ENCODE results near the gene HEPN1.
A peak's percentile ranks its signal among the peaks of the same experiment; 100 is the strongest.

Gene HEPN1

DNA sequence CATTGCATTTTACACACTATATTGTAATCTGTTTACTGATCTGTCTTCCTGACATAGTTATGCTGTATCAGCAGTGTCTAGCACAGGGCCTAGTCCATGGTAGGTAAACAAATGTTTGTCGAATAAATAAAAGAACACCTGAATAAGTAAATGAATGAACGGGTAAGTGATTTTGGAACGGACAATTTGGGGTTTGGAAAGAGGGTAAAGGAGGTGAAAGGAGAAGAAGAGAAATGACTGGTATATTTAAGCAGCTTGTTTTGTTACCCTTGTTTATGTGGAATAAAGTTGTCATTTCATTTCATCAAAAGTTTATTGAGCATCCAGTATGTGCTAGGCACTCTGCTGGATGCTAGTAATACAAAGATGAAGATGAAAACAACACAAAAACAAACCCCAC, at the start of gene HEPN1:
TSS of gene HEPN1 (plus strand) at position 301 of the 400 bp plus-strand sequence.
- DNase-seq (ENCODE audit: low read depth), result no peak

DNA sequence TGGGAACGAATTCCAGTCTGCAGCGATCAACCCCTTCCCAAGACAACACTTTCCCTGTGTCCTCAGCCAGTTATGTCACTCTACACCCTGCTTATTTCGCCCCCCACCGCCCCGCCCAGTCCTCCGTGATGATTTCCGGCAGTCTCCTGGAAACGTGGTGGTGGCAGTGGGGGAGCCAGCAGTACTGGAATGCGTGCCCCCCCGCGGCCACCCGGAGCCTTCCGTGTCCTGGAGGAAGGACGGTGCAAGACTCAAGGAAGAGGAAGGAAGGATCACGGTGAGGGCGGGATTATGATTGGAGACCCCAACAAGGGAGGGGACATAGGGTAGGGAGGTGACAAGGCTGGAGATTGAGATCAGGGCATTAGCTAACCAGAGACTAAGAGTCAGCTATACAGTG, 49.7 kb upstream of the HEPN1 start:
- DNase-seq (ENCODE audit: low read depth), result no peak

DNA sequence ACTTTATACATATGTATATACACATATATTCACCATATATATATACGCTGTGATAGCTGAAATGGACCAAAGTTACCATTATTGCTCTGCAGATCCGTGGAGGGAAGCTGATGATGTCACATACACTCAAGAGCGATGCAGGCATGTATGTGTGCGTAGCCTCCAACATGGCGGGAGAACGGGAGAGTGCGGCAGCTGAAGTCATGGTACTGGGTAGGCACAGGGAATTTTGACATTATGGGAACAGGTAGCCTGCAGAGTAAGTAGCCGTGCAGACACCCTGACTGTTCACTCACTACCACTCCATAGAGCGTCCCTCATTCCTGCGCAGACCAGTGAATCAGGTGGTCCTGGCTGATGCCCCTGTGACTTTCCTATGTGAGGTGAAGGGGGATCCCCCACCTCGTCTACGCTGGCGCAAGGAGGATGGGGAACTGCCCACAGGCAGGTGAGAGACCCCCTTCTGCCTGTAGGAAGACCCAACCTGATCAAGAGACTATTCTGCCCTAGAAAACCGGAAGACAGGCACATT, 49.1 kb upstream of the HEPN1 start:
- no peak for DNase-seq (ENCODE audit: low read depth)

DNA sequence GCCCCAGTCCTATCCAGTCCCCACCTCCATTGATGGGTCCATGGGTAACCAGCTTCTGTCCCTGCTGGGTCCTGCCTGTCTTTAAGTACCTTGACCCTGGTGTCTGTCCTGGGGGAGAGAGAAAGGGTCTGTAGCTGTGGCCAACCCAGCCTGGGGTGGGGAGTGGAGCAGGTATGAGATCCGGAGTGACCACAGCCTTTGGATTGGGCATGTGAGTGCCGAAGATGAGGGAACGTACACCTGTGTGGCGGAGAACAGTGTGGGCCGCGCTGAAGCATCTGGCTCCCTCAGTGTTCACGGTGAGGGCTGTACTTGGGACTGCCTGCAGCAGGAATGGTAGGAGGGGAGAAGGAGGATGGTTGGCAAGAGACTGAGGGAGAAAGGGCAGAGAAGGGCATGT, 48.6 kb upstream of the HEPN1 start:
- DNase-seq (ENCODE audit: low read depth), result no peak

DNA sequence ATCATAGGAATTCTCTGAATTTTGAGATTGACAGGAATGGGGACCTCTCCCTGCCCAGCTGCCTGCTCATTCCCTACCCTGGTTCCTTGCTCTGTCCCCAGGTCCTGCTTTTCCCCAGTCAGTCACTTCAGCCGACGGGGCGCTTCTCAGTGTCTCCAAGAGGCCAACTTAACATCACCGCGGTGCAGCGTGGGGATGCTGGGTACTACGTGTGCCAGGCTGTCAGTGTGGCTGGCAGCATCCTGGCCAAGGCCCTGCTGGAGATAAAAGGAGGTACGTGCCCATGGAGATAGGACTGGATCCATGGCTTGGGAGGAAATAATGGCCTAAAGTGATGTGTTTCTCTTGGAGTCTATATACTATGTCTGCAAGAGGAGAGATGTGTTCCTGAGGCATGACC, 46.8 kb upstream of the HEPN1 start:
- no peak for DNase-seq (ENCODE audit: low read depth)

DNA sequence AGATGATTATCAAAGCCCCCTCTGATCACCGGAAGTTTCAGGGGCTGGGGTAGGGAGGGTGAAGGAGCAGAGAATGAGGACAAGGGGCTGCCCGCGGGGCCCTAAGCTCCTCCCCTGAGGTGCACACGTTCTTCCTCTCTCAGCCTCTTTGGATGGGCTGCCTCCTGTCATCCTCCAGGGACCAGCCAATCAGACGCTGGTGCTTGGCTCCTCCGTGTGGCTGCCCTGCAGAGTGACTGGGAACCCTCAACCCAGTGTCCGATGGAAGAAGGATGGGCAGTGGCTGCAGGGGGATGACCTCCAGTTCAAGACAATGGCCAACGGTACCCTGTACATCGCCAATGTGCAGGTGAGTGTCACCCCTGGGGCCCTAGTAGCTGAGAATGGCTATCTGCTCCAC, 46.3 kb upstream of the HEPN1 start:
- DNase-seq (ENCODE audit: low read depth), result no peak

DNA sequence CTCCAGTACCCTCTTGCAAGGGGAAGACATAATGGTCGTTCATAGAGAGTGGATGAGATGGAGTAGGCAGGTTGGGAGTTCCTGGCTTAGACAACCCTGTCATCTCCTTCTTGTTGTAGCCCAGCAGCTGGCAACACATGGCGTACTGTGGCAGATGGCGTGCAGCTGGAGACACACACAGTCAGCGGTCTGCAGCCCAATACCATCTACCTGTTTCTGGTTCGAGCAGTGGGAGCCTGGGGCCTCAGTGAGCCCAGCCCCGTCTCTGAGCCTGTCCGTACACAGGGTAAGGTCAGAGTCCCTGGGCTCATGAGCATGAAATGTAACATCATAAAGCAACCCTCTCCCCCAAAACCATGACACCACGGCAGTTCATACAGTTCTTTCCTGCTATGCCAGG, 45.1 kb upstream of the HEPN1 start:
- no peak for DNase-seq (ENCODE audit: low read depth)

DNA sequence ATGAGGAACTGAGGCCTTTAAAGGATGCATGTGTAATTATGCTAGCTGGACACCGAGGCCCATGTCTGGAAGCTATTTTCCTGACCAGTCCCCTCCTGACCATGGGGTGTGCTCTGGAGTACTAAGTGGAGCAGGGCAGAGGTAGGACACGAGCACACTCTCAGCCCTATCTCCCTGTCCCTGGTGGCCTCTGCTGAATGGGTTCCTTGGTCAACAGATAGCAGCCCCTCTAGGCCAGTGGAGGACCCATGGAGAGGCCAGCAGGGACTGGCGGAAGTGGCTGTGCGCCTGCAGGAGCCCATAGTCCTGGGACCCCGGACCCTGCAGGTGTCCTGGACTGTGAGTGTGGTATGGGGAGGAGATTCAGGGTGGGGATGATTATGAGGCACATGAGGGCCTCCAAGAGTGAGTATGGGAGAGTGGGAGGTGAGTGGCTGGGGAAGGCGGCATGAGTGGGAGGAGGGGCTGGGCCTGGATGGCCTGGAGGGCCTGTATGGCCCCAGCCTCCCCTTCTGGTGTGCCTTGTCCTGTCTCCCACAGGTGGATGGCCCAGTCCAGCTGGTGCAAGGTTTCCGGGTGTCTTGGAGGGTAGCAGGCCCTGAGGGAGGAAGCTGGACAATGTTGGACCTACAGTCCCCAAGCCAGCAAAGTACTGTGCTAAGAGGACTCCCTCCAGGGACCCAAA, 44.3 kb upstream of the HEPN1 start:
- DNase-seq (ENCODE audit: low read depth), result no peak

DNA sequence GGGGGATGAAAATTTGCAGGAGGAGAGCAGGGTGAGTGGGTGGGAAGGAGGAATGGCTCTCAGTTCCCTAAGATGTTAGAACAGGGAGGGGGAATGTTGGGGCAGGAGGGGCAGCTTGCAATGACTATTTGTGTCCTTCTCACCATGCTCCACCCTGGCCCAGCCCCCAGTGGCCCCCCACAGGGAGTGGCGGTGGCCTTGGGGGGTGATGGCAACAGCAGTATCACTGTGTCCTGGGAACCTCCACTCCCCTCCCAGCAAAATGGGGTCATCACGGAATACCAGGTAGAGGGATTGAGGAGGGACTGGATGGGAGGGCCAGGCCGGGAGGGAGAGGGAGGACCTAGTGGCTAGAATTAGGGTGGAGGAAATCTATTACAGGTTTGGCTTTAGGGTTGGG, 43.6 kb upstream of the HEPN1 start:
- no peak for DNase-seq (ENCODE audit: low read depth)

DNA sequence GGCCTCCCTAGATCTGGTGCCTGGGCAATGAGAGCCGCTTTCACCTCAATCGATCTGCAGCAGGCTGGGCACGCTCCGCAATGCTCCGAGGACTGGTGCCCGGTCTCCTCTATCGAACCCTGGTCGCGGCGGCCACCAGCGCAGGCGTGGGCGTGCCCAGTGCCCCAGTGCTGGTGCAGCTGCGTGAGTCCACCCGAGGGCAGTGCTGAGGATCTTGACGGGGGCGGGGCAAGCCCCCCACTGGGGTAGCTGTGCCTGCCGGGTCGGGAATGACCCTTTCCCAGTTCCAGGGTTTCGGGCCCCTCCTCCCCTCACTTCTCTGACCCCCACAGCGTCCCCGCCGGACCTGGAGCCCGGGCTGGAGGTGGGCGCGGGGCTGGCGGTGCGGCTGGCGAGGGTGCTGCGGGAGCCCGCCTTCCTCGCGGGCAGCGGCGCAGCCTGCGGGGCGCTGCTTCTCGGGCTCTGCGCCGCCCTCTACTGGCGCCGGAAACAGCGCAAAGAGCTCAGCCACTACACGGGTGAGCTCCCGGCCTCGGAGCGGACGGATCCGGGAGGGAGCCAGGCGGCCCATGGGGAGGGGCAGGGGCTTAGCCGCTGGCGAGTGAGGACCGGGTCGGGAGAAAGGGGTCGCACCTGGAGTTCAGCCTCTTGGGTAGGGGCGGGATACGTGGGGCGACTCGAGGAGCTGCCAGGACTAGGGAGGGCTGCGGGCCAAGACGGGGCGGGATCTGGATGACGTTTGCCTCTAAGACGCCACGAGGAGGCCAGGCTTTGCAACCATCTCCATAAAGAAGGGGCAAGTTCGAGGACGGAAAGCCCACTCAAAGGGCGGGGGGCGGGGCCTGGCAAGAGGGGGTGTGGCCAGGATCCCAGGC, 42.9 kb upstream of the HEPN1 start:
- peak; percentile 91 for DNase-seq (ENCODE audit: low read depth)

DNA sequence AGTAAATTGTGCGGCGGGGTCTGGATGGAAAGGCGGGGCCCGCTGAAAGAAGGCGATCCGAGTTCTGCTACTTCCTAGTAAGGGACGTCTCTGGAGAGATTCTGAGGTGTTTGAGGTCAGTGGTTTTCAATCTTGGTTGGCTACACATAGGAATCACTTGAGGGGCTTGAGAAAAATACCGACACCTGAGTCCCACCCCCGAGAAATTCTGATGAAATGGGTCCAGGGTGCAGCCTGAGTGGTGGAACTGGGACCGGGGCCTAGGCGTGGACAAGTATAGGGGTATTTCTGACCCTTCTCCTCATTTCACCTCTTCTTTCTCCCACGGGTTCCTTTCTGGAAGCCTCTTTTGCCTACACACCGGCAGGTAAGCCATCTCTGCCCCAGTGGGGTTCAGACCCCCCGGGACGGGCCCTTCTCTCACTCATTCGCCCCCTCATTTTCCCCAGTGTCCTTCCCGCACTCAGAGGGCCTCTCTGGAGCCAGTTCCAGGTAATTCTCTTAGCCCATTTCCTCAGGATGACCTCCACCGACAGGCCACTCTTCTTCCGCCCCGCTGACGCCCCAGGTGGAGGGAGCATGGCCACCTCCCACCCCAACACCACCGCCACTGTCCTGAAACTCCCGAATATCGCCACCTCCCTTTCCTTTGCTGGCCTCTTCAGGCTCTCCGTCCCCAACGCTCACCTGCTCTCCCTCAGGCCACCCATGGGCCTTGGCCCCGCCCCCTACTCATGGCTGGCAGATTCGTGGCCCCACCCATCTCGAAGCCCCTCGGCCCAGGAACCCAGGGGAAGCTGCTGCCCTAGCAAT, 42.0 kb upstream of the HEPN1 start:
- DNase-seq (ENCODE audit: low read depth), result no peak

DNA sequence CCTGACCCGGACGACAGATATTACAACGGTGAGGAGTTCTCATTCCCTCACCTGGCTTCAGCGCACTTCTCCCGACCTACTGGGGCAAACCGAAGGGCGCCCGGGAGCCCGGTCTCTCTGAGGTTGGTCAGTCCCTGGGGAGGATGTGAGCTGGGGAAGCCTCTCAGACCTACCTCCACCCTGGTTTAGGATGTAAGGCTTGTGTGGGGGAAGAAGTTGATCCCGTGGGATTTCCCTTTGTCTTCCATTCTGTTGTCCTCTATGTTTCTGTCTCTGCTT, 41.5 kb upstream of the HEPN1 start:
- DNase-seq (ENCODE audit: low read depth), result no peak

DNA sequence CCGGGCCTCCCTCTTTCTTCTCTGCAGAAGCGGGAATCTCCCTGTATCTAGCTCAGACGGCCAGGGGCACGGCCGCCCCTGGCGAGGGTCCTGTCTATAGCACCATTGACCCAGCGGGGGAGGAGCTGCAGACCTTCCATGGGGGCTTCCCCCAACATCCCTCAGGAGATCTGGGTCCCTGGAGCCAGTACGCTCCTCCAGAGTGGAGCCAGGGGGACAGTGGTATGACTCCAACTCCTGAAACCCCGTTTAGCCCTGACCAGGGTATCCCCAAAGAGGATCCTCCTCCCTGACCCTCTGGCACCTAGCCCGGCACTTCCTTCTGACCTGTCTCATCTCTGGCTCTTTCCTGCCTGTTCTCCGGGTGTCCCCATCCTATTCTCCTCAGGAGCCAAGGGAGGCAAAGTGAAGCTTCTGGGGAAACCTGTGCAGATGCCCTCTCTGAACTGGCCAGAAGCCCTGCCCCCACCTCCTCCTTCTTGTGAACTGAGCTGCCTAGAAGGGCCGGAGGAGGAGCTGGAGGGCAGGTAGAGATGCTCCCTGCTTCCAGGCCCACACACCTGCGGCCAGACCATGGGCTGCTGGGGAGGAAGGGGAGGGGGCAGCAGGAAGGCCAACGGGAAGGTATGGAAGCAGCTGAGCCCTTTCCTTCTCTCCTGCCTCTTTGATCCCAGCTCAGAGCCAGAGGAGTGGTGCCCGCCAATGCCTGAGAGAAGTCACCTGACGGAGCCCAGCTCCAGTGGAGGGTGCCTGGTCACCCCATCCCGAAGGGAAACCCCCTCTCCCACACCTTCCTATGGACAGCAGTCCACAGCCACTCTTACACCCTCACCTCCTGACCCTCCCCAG, 40.9 kb upstream of the HEPN1 start:
- DNase-seq (ENCODE audit: low read depth), result no peak

DNA sequence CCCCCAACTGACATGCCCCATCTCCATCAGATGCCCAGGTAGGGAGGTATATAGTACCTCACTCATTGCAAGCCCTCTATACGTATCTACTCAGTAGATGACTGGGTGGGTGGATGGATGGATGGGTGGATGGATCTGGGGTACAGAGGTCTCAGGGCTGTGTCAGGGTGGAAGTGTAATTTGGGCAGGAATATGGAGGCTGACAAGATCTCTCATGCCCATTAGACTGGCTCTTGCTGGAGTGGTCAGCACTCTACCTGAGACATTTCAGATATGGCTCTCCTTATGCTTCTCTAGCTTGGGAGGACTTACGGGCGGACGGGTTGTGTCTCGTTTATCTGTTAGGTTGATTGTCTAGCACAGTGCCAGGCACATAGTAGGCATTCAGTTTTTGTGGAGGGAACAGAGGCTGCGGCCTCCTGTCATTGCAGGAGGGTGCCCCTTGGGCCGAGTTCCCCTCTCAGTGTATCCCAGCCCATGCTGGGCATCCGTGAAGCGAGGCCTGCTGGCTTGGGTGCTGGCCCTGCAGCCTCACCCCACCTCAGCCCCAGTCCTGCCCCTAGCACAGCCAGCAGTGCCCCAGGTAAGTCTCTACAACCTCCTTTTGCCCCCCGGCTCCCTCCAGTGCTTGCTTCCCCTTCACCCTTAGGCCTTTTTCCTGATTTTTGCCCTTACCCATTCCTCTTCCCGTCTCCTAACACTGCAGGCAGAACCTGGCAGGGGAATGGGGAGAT, 40.1 kb upstream of the HEPN1 start:
- DNase-seq (ENCODE audit: low read depth), result no peak

DNA sequence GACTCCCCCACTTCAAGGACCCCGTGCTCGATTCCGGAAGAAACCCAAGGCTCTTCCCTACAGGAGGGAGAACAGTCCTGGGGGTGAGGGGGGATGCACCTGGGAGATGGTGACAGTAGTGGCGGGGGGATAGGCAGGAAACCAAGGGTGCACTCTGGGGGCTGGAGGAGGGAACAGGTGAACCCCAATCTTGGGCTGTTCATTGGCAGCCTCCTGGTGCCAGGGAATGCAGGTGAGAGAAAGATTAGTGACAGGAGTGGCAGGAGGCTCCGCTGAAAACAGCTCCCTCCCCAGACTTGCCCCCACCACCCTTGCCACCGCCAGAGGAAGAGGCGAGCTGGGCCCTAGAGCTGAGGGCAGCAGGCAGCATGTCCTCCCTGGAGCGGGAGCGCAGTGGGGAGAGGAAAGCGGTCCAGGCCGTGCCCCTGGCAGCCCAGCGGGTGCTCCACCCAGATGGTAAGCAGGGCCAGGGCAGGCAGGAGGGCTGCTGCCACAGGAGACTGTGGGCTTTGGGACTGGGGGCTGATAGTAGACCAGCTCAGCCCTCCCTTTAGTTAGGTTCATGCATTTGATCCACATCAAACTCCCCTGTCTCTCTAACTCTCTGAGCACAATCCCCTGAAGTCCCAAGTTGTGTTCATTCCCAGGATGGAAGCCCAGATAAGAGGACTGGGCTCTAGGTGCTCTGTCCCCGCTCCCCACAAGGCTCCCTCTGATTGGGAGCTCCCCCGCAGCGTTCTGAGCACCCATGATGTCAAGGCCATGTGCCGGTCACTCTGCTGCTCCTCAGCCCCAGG, 39.4 kb upstream of the HEPN1 start:
- no peak for DNase-seq (ENCODE audit: low read depth)

DNA sequence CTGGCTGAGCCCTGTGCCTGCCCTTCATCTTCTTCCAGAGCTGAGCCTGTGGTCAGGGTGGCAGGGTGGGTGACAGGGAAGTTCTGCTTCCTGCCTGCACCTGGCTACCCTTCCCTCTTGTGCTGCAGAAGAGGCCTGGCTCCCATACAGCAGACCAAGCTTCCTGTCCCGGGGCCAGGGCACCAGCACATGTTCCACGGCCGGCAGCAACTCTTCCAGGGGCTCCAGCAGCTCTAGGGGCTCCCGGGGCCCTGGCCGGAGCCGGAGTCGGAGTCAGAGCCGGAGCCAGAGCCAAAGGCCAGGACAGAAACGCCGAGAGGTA, 38.8 kb upstream of the HEPN1 start:
- no peak for DNase-seq (ENCODE audit: low read depth)

DNA sequence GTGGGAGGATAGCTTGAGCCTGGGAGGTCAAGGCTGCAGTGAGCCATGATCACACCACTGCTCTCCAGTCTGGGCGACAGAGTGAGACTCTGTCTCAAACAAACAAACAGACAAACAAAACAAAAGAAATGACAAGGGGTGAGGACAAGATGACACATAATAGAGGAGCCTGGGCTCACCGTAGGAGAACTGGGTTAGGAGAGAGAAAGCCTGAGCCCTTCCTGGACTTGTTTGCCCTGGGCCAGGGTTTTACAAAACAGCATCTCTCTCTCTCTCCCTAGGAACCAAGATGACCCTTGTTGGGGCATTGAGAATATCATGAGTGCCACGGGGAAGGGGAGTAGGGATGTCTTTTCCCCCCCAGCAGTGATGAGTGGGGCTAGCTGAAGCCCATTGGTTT, 38.1 kb upstream of the HEPN1 start:
- DNase-seq (ENCODE audit: low read depth), result no peak

DNA sequence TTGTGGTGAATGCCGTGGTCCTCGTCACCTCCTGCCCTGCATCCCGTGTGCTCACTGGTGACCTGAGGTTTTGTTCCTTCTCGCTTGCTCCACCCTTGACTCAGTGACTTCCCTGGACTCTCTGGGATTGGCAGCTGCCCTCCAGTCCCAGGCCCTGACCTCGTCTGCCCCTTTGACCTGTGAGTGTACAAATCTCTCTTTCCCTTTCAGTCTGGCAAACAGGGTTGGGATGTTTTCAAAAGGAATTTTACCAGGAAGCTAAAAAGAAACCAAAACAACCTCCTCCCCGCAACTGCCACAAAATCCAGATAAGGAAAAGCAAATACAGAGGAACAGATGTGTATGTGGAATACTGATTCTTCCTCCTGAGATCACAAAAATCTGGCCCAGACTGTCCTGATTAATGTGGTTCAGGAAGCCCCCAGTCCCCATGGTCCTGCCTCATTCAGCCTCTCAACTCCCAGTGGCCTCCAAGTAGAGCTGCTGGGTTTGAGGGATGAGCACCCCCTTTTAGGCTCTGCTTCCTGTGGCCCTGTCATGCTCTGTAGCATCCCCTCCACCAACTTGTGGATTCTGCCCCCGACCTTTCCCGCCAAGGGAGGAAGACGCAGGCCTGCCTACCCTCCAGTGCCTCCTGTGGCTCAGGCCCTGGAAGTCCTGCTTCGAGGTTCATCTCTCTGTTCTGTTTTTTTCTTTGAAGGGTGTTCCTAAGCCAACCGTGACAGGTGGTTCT, 36.5 kb upstream of the HEPN1 start:
- no peak for DNase-seq (ENCODE audit: low read depth)

DNA sequence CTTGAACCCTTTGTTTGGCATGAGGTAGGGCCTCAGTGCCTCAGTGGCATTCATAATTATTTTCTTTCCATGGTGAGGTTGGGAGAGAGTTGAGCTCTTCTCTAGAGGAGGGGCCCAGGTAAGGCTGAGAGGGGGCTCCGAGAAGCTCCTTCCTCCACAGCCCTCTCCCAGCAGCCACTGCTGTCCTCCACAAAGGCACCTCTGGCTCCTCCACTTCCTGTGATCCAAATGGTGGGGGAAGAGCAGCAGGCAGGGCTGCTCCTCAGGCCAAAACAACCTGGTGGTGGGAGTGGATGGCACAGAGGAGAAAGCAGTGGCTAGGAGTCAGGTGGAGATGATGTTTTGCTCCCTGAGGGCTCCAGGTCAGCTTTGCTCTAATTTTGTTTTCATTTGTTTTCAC, 34.7 kb upstream of the HEPN1 start:
- no peak for DNase-seq (ENCODE audit: low read depth)

Measured in amniotic epithelial cell (primary cell).